Panc1 (cell line): ENCODE measurements around the gene BTBD9. TPM values are rescaled to one million over a fixed set of nuclear protein-coding genes. Genes with fewer than 3 reads are reported as not detected.
A peak's percentile ranks its signal among the peaks of the same experiment; 100 is the strongest.

Source experiments
- ATAC-seq: fragments of 200-7000 bp; cut with Tn5 transposase; 2 replicates; pipeline ENCODE4 v1.9.1; 2020; ENCODE audit warnings: mild to moderate bottlenecking, moderate library complexity
- BruUV-seq: library from RNA; stranded (reverse); fragments of 400-500 nt; replicated peaks from 2 replicates; lab custom pipeline; 2021; lab: Mats Ljungman, UMichigan
- CTCF ChIA-PET: fragments of 300-600 bp; sonication (Branson Sonifier 250); formaldehyde crosslinking; loops from one replicate; lab custom pipeline; 2022; ENCODE audit warnings: antibody characterized with exemption; lab: Charles Lee
- POLR2A ChIA-PET: fragments of 300-600 bp; sonication (Branson Sonifier 250); formaldehyde crosslinking; loops from one replicate; lab custom pipeline; 2022; ENCODE audit warnings: antibody characterized with exemption; lab: Charles Lee
- DNase-seq: peaks from one replicate; pipeline ENCODE4 v3.0.0-alpha.2; 2010; ENCODE audit warnings: low read depth, low spot score
- H3K27ac ChIP-seq: 2 replicates; pipeline ENCODE4 v1.5.1; 2011; ENCODE audit warnings: mild to moderate bottlenecking, low read length, inconsistent platforms
- H3K27me3 ChIP-seq: fragments of 200-500 bp; sonication (Bioruptor generic); 2 replicates; pipeline ENCODE4 v1.6.0; 2014; ENCODE audit warnings: low read length, inconsistent platforms; ENCODE audit not compliant: control insufficient read depth, insufficient read depth
- H3K36me3 ChIP-seq: fragments of 200-500 bp; sonication (Bioruptor generic); 2 replicates; pipeline ENCODE4 v1.5.1; 2014; ENCODE audit warnings: inconsistent platforms, mild to moderate bottlenecking, low read length, moderate library complexity; ENCODE audit not compliant: control insufficient read depth, insufficient read depth
- H3K4me1 ChIP-seq: 2 replicates; pipeline ENCODE4 v1.5.1; 2011; ENCODE audit warnings: inconsistent platforms, mild to moderate bottlenecking, low read length, moderate library complexity; ENCODE audit not compliant: control insufficient read depth, insufficient read depth
- H3K4me3 ChIP-seq, 2 experiments: 2 replicates each; pipeline ENCODE4 v1.5.1; 2011 to 2012; ENCODE audit warnings: low read depth in 2 of 2, low read length in 2 of 2, mild to moderate bottlenecking in 2 of 2, inconsistent platforms in 1 of 2, moderate library complexity in 1 of 2
- H3K9me3 ChIP-seq: fragments of 200-500 bp; sonication (Bioruptor generic); 2 replicates; pipeline ENCODE4 v1.5.1; 2014; ENCODE audit warnings: low read depth, mild to moderate bottlenecking, inconsistent platforms, low read length, moderate library complexity; ENCODE audit not compliant: control insufficient read depth, insufficient read depth
- CTCF ChIP-seq: fragments of 450-650 bp; IDR thresholded peaks from 2 replicates; pipeline ENCODE4 v1.5.1; 2017; ENCODE audit warnings: mild to moderate bottlenecking
- POLR2AphosphoS5 ChIP-seq: IDR thresholded peaks from 2 replicates; pipeline ENCODE4 v1.6.1; 2012; ENCODE audit warnings: mild to moderate bottlenecking, low read depth, low read length, moderate library complexity
- REST ChIP-seq, 2 experiments: IDR thresholded peaks; 2 replicates each; pipeline ENCODE4 v1.6.1; 2011 to 2012; ENCODE audit warnings: low read depth in 2 of 2, control low read depth in 1 of 2, low read length in 1 of 2, mild to moderate bottlenecking in 1 of 2, moderate library complexity in 1 of 2; ENCODE audit not compliant: insufficient read depth in 1 of 2
- SIN3A ChIP-seq: IDR thresholded peaks from 2 replicates; pipeline ENCODE4 v1.6.1; 2012; ENCODE audit warnings: low read depth, mild to moderate bottlenecking, low read length, moderate library complexity, borderline replicate concordance; ENCODE audit not compliant: insufficient read depth
- TCF7L2 ChIP-seq: IDR thresholded peaks from 2 replicates; pipeline ENCODE4 v1.6.1; 2011; ENCODE audit warnings: mild to moderate bottlenecking, low read depth, low read length, inconsistent platforms
- in situ Hi-C: cut with HindIII; loops from 2 replicates; pipeline ENCODE4 v1.10.0; 2016; ENCODE audit warnings: low sequenced_read_pairs, low pct_unique_long_range_greater_than_20kb
- intact Hi-C: fragments of 100-400 bp; cut with micrococcal nuclease; formaldehyde crosslinking; loops from one replicate; pipeline ENCODE4 v1.10.0; 2022; ENCODE audit not compliant: unreplicated experiment
- total RNA-seq: library from RNA; stranded (reverse); gene quantifications from one replicate; pipeline ENCODE4 v1.2.1, GENCODE V29; 2021; ENCODE audit not compliant: unreplicated experiment

BTBD9 gene
- total RNA-seq, 1 experiment from 2014 or later: 12.8 TPM

DNA sequence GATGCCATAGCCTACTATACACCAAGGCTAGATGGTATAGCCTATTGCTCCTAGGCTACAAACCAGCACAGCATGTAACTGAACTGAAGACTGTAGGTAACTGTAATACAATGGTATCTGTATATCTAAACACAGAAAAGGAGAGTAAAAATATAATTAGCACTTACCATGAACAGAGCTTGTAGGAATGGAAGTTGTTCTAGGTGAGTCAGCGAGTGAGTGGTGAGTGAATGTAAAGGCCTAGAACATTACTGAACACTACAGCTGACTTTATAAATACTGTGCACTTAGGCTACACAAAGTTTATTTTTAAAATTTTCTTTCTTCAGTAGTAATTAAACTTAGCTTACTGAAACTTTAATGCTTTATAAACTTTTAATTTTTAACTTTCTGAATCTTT is 129.5 kb downstream of the BTBD9 start:
- ATAC-seq: no peak
- Histone ChIP-seq H3K4me3 (no peak overlapping the region), H3K4me1 (no peaks in the 10 kb centered on the region), H3K27me3 (no peaks in the 10 kb centered on the region), H3K36me3 (no peaks in the 10 kb centered on the region), H3K9me3 (no peaks in the 10 kb centered on the region), H3K27ac (no peak overlapping the region)
- CTCF ChIA-PET: interaction anchor here (0.5 to 0.7 kb wide), 2 partner anchors 16 to 372 kb away, joined by 3 read pairs; no protein-coding TSS in a partner anchor
- POLR2A ChIA-PET: no interaction called here
- in situ Hi-C loops: no loop called here
- DNase-seq: no peak
- intact Hi-C loops: no loop called here
- TF ChIP-seq CTCF: no peak
- no peak for TF ChIP-seq POLR2AphosphoS5
- TF ChIP-seq SIN3A: no peak
- TF ChIP-seq TCF7L2: no peak
- no TSS peak for BruUV-seq

DNA sequence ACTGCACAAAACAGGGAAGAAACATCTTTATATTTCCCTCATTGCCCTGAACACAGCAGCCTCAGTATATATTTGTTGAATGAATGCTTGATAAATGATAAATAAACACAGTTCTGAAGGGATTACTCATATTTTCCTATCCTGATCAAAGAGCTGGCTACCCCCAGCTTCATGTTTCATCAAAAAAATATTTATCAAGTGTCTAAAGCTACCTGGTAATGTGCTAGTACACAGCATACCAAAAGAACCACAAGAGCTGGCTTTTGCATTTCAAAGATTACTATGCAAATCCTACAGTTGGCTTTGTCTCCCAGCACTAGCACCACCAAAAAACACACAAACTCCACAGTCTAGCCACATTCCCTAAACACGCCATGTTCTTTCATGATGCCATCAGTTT is 130.0 kb downstream of the BTBD9 start:
- in situ Hi-C loops: no loop called here
- H3K9me3 ChIP-seq: no peaks in the 10 kb centered on the region
- intact Hi-C loops: no loop called here
- ATAC-seq (peak; percentile 48; the same call in 1 of the 2 replicates), DNase-seq (no peak)
- BruUV-seq: no TSS peak
- ChIA-PET CTCF (interaction anchor here (0.7 kb wide), 1 partner anchor 16 kb away, joined by 3 read pairs; no protein-coding TSS in a partner anchor), POLR2A (no interaction called here)
- H3K27ac ChIP-seq: no peak overlapping the region
- H3K36me3 ChIP-seq: no peaks in the 10 kb centered on the region
- TF ChIP-seq POLR2AphosphoS5: no peak
- TF ChIP-seq SIN3A: no peak
- no peak for TF ChIP-seq TCF7L2
- TF ChIP-seq CTCF: no peak
- no peak for TF ChIP-seq REST (IDR thresholded peaks at IDR 0.05; ENCODE audit: insufficient read depth in 1 of 2, low read depth in 2 of 2, low read length in 1 of 2)
- H3K4me3 ChIP-seq: no peak overlapping the region
- H3K27me3 ChIP-seq: no peaks in the 10 kb centered on the region
- H3K4me1 ChIP-seq: no peaks in the 10 kb centered on the region
